ENCODE measurements around the gene KY. TPM values are rescaled to one million over a fixed set of nuclear protein-coding genes. Genes with fewer than 3 reads are reported as not detected.

Gene KY
- total RNA-seq, 1 experiment from 2014 or later = not detected

DNA sequence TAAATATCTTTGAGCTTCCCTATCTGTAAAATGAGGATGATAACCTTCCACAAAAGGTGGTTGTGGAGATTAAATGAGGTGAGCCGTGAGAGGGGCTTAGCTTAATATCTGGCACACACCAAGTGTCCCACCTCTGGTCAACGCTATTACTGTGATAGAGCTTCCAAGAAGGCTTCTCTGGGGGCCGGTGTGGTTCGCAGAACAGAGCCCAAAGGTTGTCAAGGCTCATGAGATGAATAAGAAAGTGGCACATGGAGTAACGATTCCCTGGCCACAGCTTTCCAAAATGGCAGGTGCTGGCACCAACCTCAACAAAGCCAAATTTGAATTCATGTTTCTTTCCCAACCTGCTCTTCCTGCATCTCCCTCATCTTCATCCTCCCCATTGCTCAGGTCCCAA, 10.4 kb downstream of the KY start:
- ChIA-PET POLR2A (no interaction called here), CTCF (interaction anchor here (0.7 kb wide), 1 partner anchor 37 kb away, joined by 3 read pairs; no protein-coding TSS in a partner anchor)
- no peak for DNase-seq (ENCODE audit: low read depth, low spot score)
- Histone ChIP-seq H3K4me3 (ENCODE audit: low read depth in 2 of 2, low read length in 2 of 2) (no peak overlapping the region), H3K27ac (ENCODE audit: low read length) (no peak overlapping the region), H3K36me3 (ENCODE audit: control insufficient read depth, insufficient read depth, low read length) (no peaks in the 10 kb centered on the region), H3K27me3 (ENCODE audit: control insufficient read depth, insufficient read depth, low read length) (no peaks in the 10 kb centered on the region), H3K9me3 (ENCODE audit: control insufficient read depth, insufficient read depth, low read depth, low read length) (no peaks in the 10 kb centered on the region), H3K4me1 (ENCODE audit: control insufficient read depth, insufficient read depth, low read length) (no peaks in the 10 kb centered on the region)
- ATAC-seq = no peak
- intact Hi-C loops (cut with micrococcal nuclease; ENCODE audit: unreplicated experiment) (loop anchor here (2.0 kb wide), 1 partner anchor 40 kb away; no protein-coding TSS in a partner anchor), in situ Hi-C loops (cut with HindIII; ENCODE audit: low pct_unique_long_range_greater_than_20kb, low sequenced_read_pairs) (no loop called here)
- no peak for TF ChIP-seq REST (IDR thresholded peaks at IDR 0.05; ENCODE audit: insufficient read depth in 1 of 2, low read depth in 2 of 2, low read length in 1 of 2)
- no peak for TF ChIP-seq SIN3A (IDR thresholded peaks at IDR 0.05; ENCODE audit: borderline replicate concordance, insufficient read depth, low read depth, low read length)
- TF ChIP-seq, protein P1, sequence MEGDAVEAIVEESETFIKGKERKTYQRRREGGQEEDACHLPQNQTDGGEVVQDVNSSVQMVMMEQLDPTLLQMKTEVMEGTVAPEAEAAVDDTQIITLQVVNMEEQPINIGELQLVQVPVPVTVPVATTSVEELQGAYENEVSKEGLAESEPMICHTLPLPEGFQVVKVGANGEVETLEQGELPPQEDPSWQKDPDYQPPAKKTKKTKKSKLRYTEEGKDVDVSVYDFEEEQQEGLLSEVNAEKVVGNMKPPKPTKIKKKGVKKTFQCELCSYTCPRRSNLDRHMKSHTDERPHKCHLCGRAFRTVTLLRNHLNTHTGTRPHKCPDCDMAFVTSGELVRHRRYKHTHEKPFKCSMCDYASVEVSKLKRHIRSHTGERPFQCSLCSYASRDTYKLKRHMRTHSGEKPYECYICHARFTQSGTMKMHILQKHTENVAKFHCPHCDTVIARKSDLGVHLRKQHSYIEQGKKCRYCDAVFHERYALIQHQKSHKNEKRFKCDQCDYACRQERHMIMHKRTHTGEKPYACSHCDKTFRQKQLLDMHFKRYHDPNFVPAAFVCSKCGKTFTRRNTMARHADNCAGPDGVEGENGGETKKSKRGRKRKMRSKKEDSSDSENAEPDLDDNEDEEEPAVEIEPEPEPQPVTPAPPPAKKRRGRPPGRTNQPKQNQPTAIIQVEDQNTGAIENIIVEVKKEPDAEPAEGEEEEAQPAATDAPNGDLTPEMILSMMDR (IDR thresholded peaks at IDR 0.05) = no peak
- TF ChIP-seq TCF7L2 (IDR thresholded peaks at IDR 0.05; ENCODE audit: low read depth, low read length) = no peak
- no peak for TF ChIP-seq POLR2AphosphoS5 (IDR thresholded peaks at IDR 0.05; ENCODE audit: low read depth, low read length)
- no TSS peak for BruUV-seq (replicated peaks)

DNA sequence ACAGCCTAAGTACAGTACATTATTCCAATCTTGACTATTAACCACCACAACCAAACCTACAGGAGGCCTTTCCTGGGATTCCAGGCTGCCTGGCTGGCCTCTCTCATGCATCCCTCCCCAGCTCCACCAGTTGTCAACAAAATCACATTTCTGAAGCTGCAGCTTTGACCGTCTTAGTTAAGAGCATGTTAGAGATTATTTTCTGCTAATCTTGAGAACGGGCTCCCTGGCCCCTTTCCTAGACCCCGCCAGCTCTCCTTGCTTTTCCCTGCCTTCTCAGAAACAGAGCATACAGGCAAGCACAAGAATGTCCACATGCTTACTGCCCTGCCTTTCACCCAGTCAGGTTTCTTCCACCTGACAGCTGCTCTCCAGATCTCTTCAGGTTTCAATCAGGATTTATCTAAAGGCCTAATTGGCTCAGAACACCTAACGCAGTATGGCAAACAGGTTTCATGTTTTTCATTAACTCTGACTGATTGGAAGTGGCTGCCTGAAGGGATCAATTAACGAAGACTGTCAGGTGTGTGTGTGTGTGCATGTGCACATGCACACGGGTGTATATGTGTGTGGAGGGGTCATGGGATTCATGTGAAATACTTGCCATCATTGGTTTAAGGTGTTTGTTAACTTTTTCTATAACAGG, 12.3 kb downstream of the KY start:
- POLR2A ChIA-PET = no interaction called here

More for the DNA sequence above, 12.3 kb downstream of the KY start:
- intact Hi-C loops (cut with micrococcal nuclease; ENCODE audit: unreplicated experiment) (no loop called here), in situ Hi-C loops (cut with HindIII; ENCODE audit: low pct_unique_long_range_greater_than_20kb, low sequenced_read_pairs) (no loop called here)
- Histone ChIP-seq H3K4me3 (ENCODE audit: low read depth in 2 of 2, low read length in 2 of 2) (no peak overlapping the region), H3K4me1 (ENCODE audit: control insufficient read depth, insufficient read depth, low read length) (no peaks in the 10 kb centered on the region), H3K27me3 (ENCODE audit: control insufficient read depth, insufficient read depth, low read length) (0 out of 2 replicates have a peak, but pooled peaks cover 2% of the 10 kb centered on the region), H3K9me3 (ENCODE audit: control insufficient read depth, insufficient read depth, low read depth, low read length) (no peaks in the 10 kb centered on the region), H3K27ac (ENCODE audit: low read length) (no peak overlapping the region), H3K36me3 (ENCODE audit: control insufficient read depth, insufficient read depth, low read length) (no peaks in the 10 kb centered on the region)
- no TSS peak for BruUV-seq (replicated peaks)
- CTCF ChIA-PET = no interaction called here
- DNase-seq (ENCODE audit: low read depth, low spot score) (no peak), ATAC-seq (no peak)
- TF ChIP-seq TCF7L2 (IDR thresholded peaks at IDR 0.05; ENCODE audit: low read depth, low read length) (no peak), POLR2AphosphoS5 (IDR thresholded peaks at IDR 0.05; ENCODE audit: low read depth, low read length) (no peak), SIN3A (IDR thresholded peaks at IDR 0.05; ENCODE audit: borderline replicate concordance, insufficient read depth, low read depth, low read length) (no peak), REST (IDR thresholded peaks at IDR 0.05; ENCODE audit: insufficient read depth in 1 of 2, low read depth in 2 of 2, low read length in 1 of 2) (no peak)
- TF ChIP-seq, protein P1 (IDR thresholded peaks at IDR 0.05) = no peak

Data from Panc1 (cell line).